ENCODE results near the gene RPP30. TPM values are rescaled to one million over a fixed set of nuclear protein-coding genes. Genes with fewer than 3 reads are reported as not detected.

RPP30 gene
- total and polyA plus RNA-seq, 2 of the 13 experiments (the other 11 are each of a cell fraction or from before 2014, with no cell fraction given) = 27.1 to 65.0 TPM

- Histone ChIP-seq H4K20me1 (ENCODE audit: insufficient read depth, low read length) (no peaks in the 10 kb centered on the region), H3K9ac (ENCODE audit: insufficient read depth, low read depth, low read length) (no peak overlapping the region), H3K27ac (ENCODE audit: extremely low read length, insufficient read depth, low read length) (no peak overlapping the region), H2AFZ (ENCODE audit: low read length) (no peak overlapping the region), H3K4me2 (ENCODE audit: low read depth, low read length) (no peak overlapping the region), H3K27me3 (ENCODE audit: control insufficient read depth in 1 of 2, insufficient read depth in 2 of 2, low read length in 2 of 2) (no peaks in the 10 kb centered on the region), H3K79me2 (ENCODE audit: insufficient read depth, low read length) (no peaks in the 10 kb centered on the region), H3K9me3 (ENCODE audit: low read length) (no peaks in the 10 kb centered on the region), H3K4me3 (replicated peaks in 1 of 3; ENCODE audit: insufficient read depth in 1 of 3, low read depth in 2 of 3, low read length in 3 of 3) (no peak overlapping the region), H3K36me3 (replicated peaks in 1 of 2; ENCODE audit: control insufficient read depth in 1 of 2, insufficient read depth in 2 of 2, low read length in 2 of 2) (no peaks in the 10 kb centered on the region), H3K4me1 (ENCODE audit: insufficient read depth, low read length) (peaks cover 61% of the 10 kb centered on the region)
- POLR2A ChIA-PET = no interaction called here
- CTCF ChIA-PET (ENCODE audit: low intra/inter-chr PET ratio, low total read pairs) = no interaction called here
- TF ChIP-seq PTBP1 (IDR thresholded peaks at IDR 0.05; ENCODE audit: low read depth, low read length, poor library complexity, severe bottlenecking) (no peak), CSRNP2 (CRISPR knock-in tag; conservative IDR thresholded peaks at IDR 0.05; ENCODE audit: low read depth) (no peak), TEAD2 (CRISPR knock-in tag; IDR thresholded peaks at IDR 0.05) (no peak), SETDB1 (CRISPR knock-in tag; IDR thresholded peaks at IDR 0.05; ENCODE audit: borderline replicate concordance) (no peak), ZNF784 (CRISPR knock-in tag; IDR thresholded peaks at IDR 0.05; ENCODE audit: borderline replicate concordance) (no peak), PREB (CRISPR knock-in tag; IDR thresholded peaks at IDR 0.05) (no peak), SRSF1 (optimal IDR thresholded peaks at IDR 0.05; ENCODE audit: low read depth, low read length) (no peak), MXD3 (CRISPR knock-in tag; IDR thresholded peaks at IDR 0.05) (no peak), ARID4A (CRISPR knock-in tag; IDR thresholded peaks at IDR 0.05; ENCODE audit: borderline replicate concordance) (no peak), ZMYM4 (CRISPR knock-in tag; IDR thresholded peaks at IDR 0.05) (no peak), SMYD3 (CRISPR knock-in tag; IDR thresholded peaks at IDR 0.05) (no peak), ZNF251 (CRISPR knock-in tag; IDR thresholded peaks at IDR 0.05) (no peak), CCDC6 (CRISPR knock-in tag; IDR thresholded peaks at IDR 0.05) (no peak), ZNF558 (CRISPR knock-in tag; IDR thresholded peaks at IDR 0.05; ENCODE audit: borderline replicate concordance) (no peak)
- in situ Hi-C loops (cut with HindIII; ENCODE audit: extremely low pct_ligation_motif_present, low pct_unique_long_range_greater_than_20kb) = no loop called here
- BruUV-seq (replicated peaks) = no TSS peak
- no peak for FAIRE-seq
- 95% methylated on average over 2 of the region's 2 CpGs for WGBS (ENCODE audit: low lambda C conversion rate)
- ATAC-seq = no peak
- intact Hi-C loops (cut with micrococcal nuclease; ENCODE audit: unreplicated experiment) = no loop called here
- no peak for DNase-seq (ENCODE audit: low spot score)
Observed at GRCh38 chr10:90936276-90936659, 64.5 kb downstream of the RPP30 start.

Data from HepG2 (cell line).